ENCODE results near the gene SSTR4.

Gene SSTR4

DNA sequence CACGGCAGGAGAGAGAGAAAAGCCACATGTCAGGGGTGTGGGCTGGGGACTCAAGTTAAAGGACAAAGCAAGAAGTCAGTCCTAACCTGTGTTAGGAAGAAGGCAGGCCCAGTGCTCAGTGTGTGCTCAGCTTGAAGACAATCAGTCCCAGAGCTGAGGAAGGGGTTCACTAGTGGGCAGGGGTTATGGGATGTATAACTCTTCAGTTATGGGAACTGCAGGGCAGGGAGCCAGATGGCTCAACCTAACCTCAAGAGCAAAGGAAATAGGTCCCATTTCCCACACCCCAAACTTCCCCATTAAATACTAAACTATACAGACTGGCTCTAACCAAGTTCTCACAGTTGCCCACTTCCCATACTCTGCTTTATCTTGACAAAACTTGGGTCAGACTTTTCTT is 7.4 kb upstream of the SSTR4 start:
- H3K4me2 ChIP-seq, result no peak overlapping the region
- TF ChIP-seq Cebpa-rat (IDR thresholded peaks at IDR 0.05), result no peak

DNA sequence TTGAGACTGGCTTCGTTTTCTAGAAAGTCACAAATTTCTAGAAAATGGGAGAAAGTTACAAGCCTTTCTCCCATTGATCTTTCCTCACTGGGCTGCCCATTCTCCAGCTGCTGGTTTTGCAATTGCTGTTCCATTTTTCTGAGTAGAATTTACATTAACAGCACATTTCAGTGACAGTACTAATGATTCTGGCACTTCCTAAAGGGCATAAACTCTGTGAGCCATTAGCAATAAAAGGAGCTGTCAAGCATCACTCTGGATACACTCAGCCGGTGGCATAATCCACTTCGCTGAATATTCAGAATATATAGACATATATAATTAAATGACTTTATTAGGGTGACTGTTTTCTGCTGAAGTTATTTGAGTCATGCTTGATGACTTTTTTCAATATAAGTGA is 6.7 kb upstream of the SSTR4 start:
- Histone ChIP-seq H3K27ac (no peak overlapping the region), H4K20me1 (no peaks in the 10 kb centered on the region), H3K4me3 (no peak overlapping the region), H3K4me1 (peaks cover 16% of the 10 kb centered on the region), H3K4me2 (no peak overlapping the region), H3K36me3 (no peaks in the 10 kb centered on the region), H3K9ac (no peak overlapping the region), H3K27me3 (no peaks in the 10 kb centered on the region), H3K9me3 (no peaks in the 10 kb centered on the region)
- TF ChIP-seq Cebpa-rat (IDR thresholded peaks at IDR 0.05), result no peak

More for the DNA sequence above, 7.4 kb upstream of the SSTR4 start:
- no peak overlapping the region for H3K4me3 ChIP-seq
- H4K20me1 ChIP-seq, result no peaks in the 10 kb centered on the region
- peaks cover 10% of the 10 kb centered on the region for H3K4me1 ChIP-seq
- no peaks in the 10 kb centered on the region for H3K36me3 ChIP-seq
- H3K27me3 ChIP-seq, result no peaks in the 10 kb centered on the region
- no peak overlapping the region for H3K27ac ChIP-seq
- H3K9me3 ChIP-seq, result no peaks in the 10 kb centered on the region
- no peak overlapping the region for H3K9ac ChIP-seq

DNA sequence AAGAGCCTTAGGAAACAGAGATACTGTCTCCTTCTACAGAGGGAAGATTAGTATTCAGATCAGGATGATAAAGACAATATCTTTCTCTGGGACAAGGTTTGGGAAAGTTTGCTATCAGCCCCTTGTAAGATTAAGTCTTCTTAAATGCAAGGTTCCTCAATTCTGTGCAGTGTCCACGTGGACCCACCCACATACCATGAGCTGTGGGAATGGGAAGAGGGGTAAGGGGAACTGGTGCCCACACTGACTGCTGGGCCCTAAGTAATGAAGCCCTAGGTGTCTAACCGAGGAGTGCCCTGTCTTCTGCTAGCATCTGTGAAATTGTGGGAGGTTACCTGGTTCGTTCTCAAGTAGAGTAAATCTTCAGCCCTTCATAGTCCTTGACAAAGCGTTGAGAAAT is 5.8 kb upstream of the SSTR4 start:
- no peaks in the 10 kb centered on the region for H3K9me3 ChIP-seq
- H3K4me3 ChIP-seq, result no peak overlapping the region
- no peak for TF ChIP-seq Cebpa-rat (IDR thresholded peaks at IDR 0.05)
- no peak overlapping the region for H3K4me2 ChIP-seq
- H3K4me1 ChIP-seq, result peaks cover 17% of the 10 kb centered on the region
- no peaks in the 10 kb centered on the region for H3K27me3 ChIP-seq
- no peak overlapping the region for H3K27ac ChIP-seq
- no peak overlapping the region for H3K9ac ChIP-seq
- no peaks in the 10 kb centered on the region for H4K20me1 ChIP-seq
- H3K36me3 ChIP-seq, result no peaks in the 10 kb centered on the region

DNA sequence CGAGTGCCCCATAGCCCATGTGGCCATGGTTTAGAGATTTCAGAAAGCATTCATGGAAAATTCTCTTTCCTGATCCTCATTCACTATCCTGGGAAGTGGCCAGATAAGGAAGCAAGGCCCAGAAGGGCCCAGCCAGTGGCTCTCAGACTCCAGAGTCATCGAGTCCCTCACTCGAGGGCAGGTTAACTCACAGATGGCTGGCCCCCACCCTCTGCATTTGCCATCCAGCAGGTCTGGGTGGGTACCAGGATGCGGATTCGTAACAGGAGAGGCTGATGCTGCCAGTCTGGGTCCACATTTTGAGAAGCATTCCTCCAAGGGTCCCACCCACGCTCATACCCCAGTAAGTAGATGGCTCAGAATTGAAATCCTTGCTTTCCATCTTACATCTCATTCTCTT is 3.8 kb upstream of the SSTR4 start:
- Histone ChIP-seq H3K4me2 (no peak overlapping the region), H3K36me3 (no peaks in the 10 kb centered on the region), H3K27me3 (no peaks in the 10 kb centered on the region)

DNA sequence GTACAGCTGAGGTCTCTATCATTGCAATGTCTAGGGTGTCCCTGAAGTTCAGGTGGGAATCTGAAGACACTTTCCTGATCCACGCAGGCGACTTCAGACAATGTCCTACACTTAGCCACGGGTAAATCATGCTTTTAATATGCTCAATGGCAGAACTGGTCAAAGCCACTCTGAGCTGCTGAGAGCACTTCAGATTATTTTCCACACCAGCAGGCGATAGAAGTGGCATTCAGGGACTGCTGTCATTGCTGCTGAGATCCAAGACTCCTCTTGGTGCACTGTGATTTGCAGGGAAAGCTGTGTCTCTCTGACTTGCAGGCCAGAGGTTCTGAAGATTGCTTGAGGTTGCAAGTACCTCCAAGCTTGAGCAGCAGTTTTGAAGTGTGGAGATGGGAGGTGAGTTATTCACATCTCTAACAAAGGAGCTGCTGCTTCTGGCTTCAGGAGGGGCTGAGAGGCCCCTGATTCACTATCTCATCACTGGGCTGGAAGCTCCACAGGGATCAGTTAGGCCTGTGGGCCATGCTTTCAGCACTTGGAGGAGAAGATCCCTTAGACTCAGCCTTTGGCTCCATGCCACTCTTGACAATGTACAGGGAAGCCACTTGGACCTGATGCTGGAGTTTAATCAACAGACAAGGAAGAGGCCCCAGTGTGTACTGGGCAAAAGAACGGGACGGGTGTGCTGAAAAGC is 2.9 kb upstream of the SSTR4 start:
- TF ChIP-seq Cebpa-rat (IDR thresholded peaks at IDR 0.05), result no peak
- Histone ChIP-seq H3K4me3 (no peak overlapping the region), H3K9ac (peak overlapping the region; percentile 56; the same call in 1 of the 2 replicates), H3K27me3 (no peaks in the 10 kb centered on the region), H3K36me3 (no peaks in the 10 kb centered on the region), H3K4me2 (peak overlapping the region; percentile 83), H4K20me1 (no peaks in the 10 kb centered on the region), H3K9me3 (peaks cover 13% of the 10 kb centered on the region), H3K27ac (peak overlapping the region; percentile 61; the same call in 1 of the 2 replicates), H3K4me1 (peaks cover 24% of the 10 kb centered on the region)

More for the DNA sequence above, 3.8 kb upstream of the SSTR4 start:
- H3K27ac ChIP-seq, result no peak overlapping the region
- peaks cover 17% of the 10 kb centered on the region for H3K4me1 ChIP-seq
- H3K9ac ChIP-seq, result no peak overlapping the region
- peaks cover 13% of the 10 kb centered on the region for H3K9me3 ChIP-seq
- TF ChIP-seq Cebpa-rat (IDR thresholded peaks at IDR 0.05), result no peak
- H4K20me1 ChIP-seq, result no peaks in the 10 kb centered on the region
- H3K4me3 ChIP-seq, result no peak overlapping the region

DNA sequence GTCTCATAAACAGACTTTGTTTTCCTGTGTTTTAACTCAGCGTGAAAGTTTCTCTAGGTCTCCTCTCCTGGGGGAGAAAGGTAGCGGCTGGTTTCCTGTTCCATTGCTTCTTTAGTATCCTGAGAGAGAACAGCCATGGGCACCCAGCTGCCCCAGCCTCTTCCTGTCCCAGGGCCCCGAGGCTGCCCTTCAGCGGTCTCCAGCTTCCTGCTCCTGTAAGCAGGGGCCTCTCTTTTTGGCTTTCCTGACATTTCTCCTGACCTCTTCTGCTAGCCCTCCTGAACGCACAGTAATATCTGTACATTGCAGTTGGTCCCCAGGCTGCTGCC is 2.4 kb upstream of the SSTR4 start:
- H3K4me1 ChIP-seq, result peaks cover 24% of the 10 kb centered on the region
- no peaks in the 10 kb centered on the region for H3K27me3 ChIP-seq
- peak overlapping the region; percentile 61; the same call in 1 of the 2 replicates for H3K27ac ChIP-seq
- H3K4me2 ChIP-seq, result peak overlapping the region; percentile 83
- no peak overlapping the region for H3K4me3 ChIP-seq
- H3K36me3 ChIP-seq, result no peaks in the 10 kb centered on the region
- H3K9ac ChIP-seq, result peak overlapping the region; percentile 56; the same call in 1 of the 2 replicates
- H4K20me1 ChIP-seq, result no peaks in the 10 kb centered on the region
- TF ChIP-seq Cebpa-rat (IDR thresholded peaks at IDR 0.05), result no peak
- peaks cover 13% of the 10 kb centered on the region for H3K9me3 ChIP-seq

DNA sequence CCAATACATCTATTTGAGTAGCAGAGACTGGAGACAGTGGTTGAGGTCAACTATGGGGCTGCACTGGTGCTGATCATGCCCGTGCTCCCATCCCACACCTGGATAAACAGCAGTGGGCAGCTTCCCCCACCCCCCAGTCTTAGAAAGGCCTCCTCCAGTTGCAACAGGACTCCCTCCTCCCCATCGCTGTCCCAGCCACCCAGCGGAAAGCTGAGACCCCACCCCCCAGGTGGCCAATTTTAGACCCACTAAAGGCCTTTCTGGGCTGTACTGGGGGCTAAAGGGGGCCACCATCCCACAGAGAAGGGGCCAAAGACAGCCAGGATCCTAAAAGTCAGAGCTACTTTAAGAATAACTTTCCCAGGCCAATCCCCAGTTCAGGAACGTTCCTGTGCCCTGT is 1.2 kb upstream of the SSTR4 start:
- Histone ChIP-seq H3K4me2 (no peak overlapping the region), H3K9ac (no peak overlapping the region), H3K4me1 (peaks cover 24% of the 10 kb centered on the region), H3K27me3 (no peaks in the 10 kb centered on the region), H3K4me3 (no peak overlapping the region), H3K27ac (no peak overlapping the region), H3K36me3 (no peaks in the 10 kb centered on the region), H3K9me3 (peaks cover 13% of the 10 kb centered on the region), H4K20me1 (no peaks in the 10 kb centered on the region)
- TF ChIP-seq Cebpa-rat (IDR thresholded peaks at IDR 0.05), result no peak

DNA sequence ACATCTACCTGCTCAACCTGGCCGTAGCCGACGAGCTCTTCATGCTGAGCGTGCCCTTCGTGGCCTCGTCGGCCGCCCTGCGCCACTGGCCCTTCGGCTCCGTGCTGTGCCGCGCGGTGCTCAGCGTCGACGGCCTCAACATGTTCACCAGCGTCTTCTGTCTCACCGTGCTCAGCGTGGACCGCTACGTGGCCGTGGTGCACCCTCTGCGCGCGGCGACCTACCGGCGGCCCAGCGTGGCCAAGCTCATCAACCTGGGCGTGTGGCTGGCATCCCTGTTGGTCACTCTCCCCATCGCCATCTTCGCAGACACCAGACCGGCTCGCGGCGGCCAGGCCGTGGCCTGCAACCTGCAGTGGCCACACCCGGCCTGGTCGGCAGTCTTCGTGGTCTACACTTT is 619 bp downstream of the SSTR4 start:
- Histone ChIP-seq H3K27me3 (no peaks in the 10 kb centered on the region), H3K4me3 (no peak overlapping the region), H4K20me1 (no peaks in the 10 kb centered on the region), H3K9me3 (peaks cover 13% of the 10 kb centered on the region), H3K36me3 (no peaks in the 10 kb centered on the region), H3K9ac (no peak overlapping the region), H3K4me1 (peaks cover 24% of the 10 kb centered on the region), H3K4me2 (no peak overlapping the region), H3K27ac (no peak overlapping the region)
- no peak for TF ChIP-seq Cebpa-rat (IDR thresholded peaks at IDR 0.05)

DNA sequence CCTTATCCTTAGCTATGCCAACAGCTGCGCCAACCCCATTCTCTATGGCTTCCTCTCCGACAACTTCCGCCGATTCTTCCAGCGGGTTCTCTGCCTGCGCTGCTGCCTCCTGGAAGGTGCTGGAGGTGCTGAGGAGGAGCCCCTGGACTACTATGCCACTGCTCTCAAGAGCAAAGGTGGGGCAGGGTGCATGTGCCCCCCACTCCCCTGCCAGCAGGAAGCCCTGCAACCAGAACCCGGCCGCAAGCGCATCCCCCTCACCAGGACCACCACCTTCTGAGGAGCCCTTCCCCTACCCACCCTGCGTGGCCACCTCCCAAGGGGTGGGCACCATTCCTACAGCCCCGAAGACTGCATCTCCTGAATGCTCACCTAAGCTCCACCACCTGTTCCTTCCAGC is 1.3 kb downstream of the SSTR4 start:
- no peak overlapping the region for H3K27ac ChIP-seq
- no peaks in the 10 kb centered on the region for H4K20me1 ChIP-seq
- no peak overlapping the region for H3K4me2 ChIP-seq
- TF ChIP-seq Cebpa-rat (IDR thresholded peaks at IDR 0.05), result no peak
- H3K9me3 ChIP-seq, result peaks cover 13% of the 10 kb centered on the region
- no peaks in the 10 kb centered on the region for H3K36me3 ChIP-seq
- no peaks in the 10 kb centered on the region for H3K27me3 ChIP-seq
- peaks cover 24% of the 10 kb centered on the region for H3K4me1 ChIP-seq
- no peak overlapping the region for H3K4me3 ChIP-seq
- H3K9ac ChIP-seq, result no peak overlapping the region

DNA sequence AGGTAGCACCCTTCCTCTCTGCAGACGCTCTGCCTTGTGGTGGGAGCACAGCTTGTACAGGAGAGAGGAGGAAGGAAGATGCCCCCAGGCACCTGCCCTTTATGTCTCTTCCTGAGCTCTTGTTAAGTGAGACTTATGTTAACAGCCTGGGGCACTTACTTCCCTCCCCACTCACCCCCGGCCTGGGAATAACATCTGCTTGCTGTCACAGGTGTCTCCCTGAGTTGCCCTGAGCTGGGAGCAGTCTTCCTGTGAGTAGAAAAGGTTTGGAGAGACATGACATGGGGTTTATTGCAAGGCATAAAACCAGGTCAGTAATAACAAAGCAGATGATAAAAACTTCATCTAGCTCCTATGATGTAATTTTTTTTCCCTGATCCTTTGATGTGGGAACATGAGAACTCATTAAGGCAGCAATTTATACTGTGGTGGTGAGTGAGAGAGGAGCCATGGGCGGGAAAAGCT is 1.9 kb downstream of the SSTR4 start:
- H3K27ac ChIP-seq, result no peak overlapping the region
- H3K9ac ChIP-seq, result no peak overlapping the region
- no peaks in the 10 kb centered on the region for H4K20me1 ChIP-seq
- peaks cover 13% of the 10 kb centered on the region for H3K9me3 ChIP-seq
- peak overlapping the region; percentile 27; the same call in 1 of the 2 replicates for H3K4me2 ChIP-seq
- no peaks in the 10 kb centered on the region for H3K27me3 ChIP-seq
- H3K4me1 ChIP-seq, result peaks cover 22% of the 10 kb centered on the region
- no peak overlapping the region for H3K4me3 ChIP-seq
- H3K36me3 ChIP-seq, result no peaks in the 10 kb centered on the region
- TF ChIP-seq Cebpa-rat (IDR thresholded peaks at IDR 0.05), result no peak

All from BLaER1 (cell line).